GM23338 (cell line): ENCODE measurements around the gene FILIP1L. TPM values are rescaled to one million over a fixed set of nuclear protein-coding genes. Genes with fewer than 3 reads are reported as not detected.
A peak's percentile ranks its signal among the peaks of the same experiment; 100 is the strongest.

Experiments used
- ATAC-seq: fragments of 200-7000 bp; cut with Tn5 transposase; 3 replicates; pipeline ENCODE4 v1.9.1; 2020
- DNase-seq: peaks from one replicate; pipeline ENCODE4 v3.0.0-alpha.2; 2015; ENCODE audit warnings: low spot score
- H2AFZ ChIP-seq: fragments of 200-600 bp; sonication (generic); 2 replicates; pipeline ENCODE4 v1.8.0; 2016; ENCODE audit warnings: antibody characterized with exemption, mild to moderate bottlenecking, moderate library complexity
- H3F3A ChIP-seq: fragments of 200-600 bp; sonication (generic); replicated peaks from 2 replicates; pipeline ENCODE4 v1.8.0; 2017; ENCODE audit warnings: antibody characterized with exemption, mixed run types, low read depth
- H3K27ac ChIP-seq: fragments of 200-600 bp; sonication (generic); 2 replicates; pipeline ENCODE4 v1.6.1; 2016; ENCODE audit warnings: low read depth
- H3K27me3 ChIP-seq: fragments of 200-600 bp; sonication (generic); 2 replicates; pipeline ENCODE4 v1.8.0; 2016; ENCODE audit warnings: mild to moderate bottlenecking, mixed run types, moderate library complexity; ENCODE audit not compliant: insufficient read depth
- H3K36me3 ChIP-seq: fragments of 200-600 bp; sonication (generic); 2 replicates; pipeline ENCODE4 v1.8.0; 2016; ENCODE audit warnings: mild to moderate bottlenecking; ENCODE audit not compliant: insufficient read depth
- H3K4me1 ChIP-seq: fragments of 200-600 bp; sonication (generic); 2 replicates; pipeline ENCODE4 v1.8.0; 2016; ENCODE audit warnings: mild to moderate bottlenecking, moderate library complexity; ENCODE audit not compliant: insufficient read depth
- H3K4me2 ChIP-seq: fragments of 200-600 bp; sonication (generic); 2 replicates; pipeline ENCODE4 v1.7.1; 2017; ENCODE audit warnings: mixed run types
- H3K4me3 ChIP-seq: fragments of 200-600 bp; sonication (generic); 2 replicates; pipeline ENCODE4 v1.6.1; 2016; ENCODE audit warnings: mixed run types
- H3K79me2 ChIP-seq: fragments of 200-600 bp; sonication (generic); replicated peaks from 2 replicates; pipeline ENCODE4 v1.8.0; 2017; ENCODE audit warnings: mild to moderate bottlenecking; ENCODE audit not compliant: insufficient read depth
- H3K9me2 ChIP-seq: fragments of 200-600 bp; sonication (generic); 2 replicates; pipeline ENCODE4 v1.8.0; 2017; ENCODE audit not compliant: insufficient read depth
- H4K20me1 ChIP-seq: fragments of 200-600 bp; sonication (generic); replicated peaks from 2 replicates; pipeline ENCODE4 v1.8.0; 2017; ENCODE audit warnings: mild to moderate bottlenecking; ENCODE audit not compliant: insufficient read depth
- H3K27ac Mint-ChIP-seq: 2 replicates; pipeline ENCODE4 v1.8.0; 2020; ENCODE audit warnings: inconsistent platforms, mild to moderate bottlenecking, moderate library complexity, mixed read lengths
- H3K27me3 Mint-ChIP-seq: 3 replicates; pipeline ENCODE4 v1.8.0; 2022; ENCODE audit warnings: low read depth, mild to moderate bottlenecking, moderate library complexity, mixed read lengths, inconsistent platforms; ENCODE audit not compliant: insufficient read depth, poor library complexity
- H3K36me3 Mint-ChIP-seq: 3 replicates; pipeline ENCODE4 v1.8.0; 2021; ENCODE audit warnings: low read depth, mild to moderate bottlenecking, inconsistent platforms, moderate library complexity, mixed read lengths
- H3K4me1 Mint-ChIP-seq: 3 replicates; pipeline ENCODE4 v1.8.0; 2020; ENCODE audit warnings: mild to moderate bottlenecking, inconsistent platforms, mixed read lengths
- H3K4me3 Mint-ChIP-seq: 3 replicates; pipeline ENCODE4 v1.8.0; 2021; ENCODE audit warnings: moderate library complexity, mild to moderate bottlenecking, inconsistent platforms, mixed read lengths
- H3K9me3 Mint-ChIP-seq: 3 replicates; pipeline ENCODE4 v1.8.0; 2020; ENCODE audit warnings: moderate library complexity, mild to moderate bottlenecking, inconsistent platforms, mixed read lengths
- CREB1 ChIP-seq: fragments of 250-450 bp; sonication (Bioruptor Pico); IDR thresholded peaks from 2 replicates; pipeline ENCODE4 v1.5.0; 2020; ENCODE audit warnings: low read depth, mild to moderate bottlenecking, moderate library complexity
- EZH2phosphoT487 ChIP-seq: fragments of 200-600 bp; sonication (generic); IDR thresholded peaks from one replicate; pipeline ENCODE4 v1.8.1; 2018; ENCODE audit warnings: antibody characterized with exemption; ENCODE audit not compliant: unreplicated experiment
- NANOG ChIP-seq: IDR thresholded peaks from 2 replicates; pipeline ENCODE4 v1.6.1; 2016; ENCODE audit warnings: antibody characterized with exemption, borderline replicate concordance
- ZNF331 ChIP-seq: fragments of 250-450 bp; sonication (Bioruptor Pico); IDR thresholded peaks from 2 replicates; pipeline ENCODE4 v1.5.0; 2020; ENCODE audit warnings: low read depth, mild to moderate bottlenecking, moderate library complexity
- polyA plus RNA-seq: library from polyadenylated mRNA; unstranded; fragments of >200 nt; fragmentation: Nextera tagmentation; extraction: Ambion mirVana; gene quantifications from 2 replicates; pipeline ENCODE4 v1.2.1, GENCODE V29; 2016
- total RNA-seq: library from RNA; depleted of rRNA; stranded (reverse); fragments of >200 nt; shearing (Covaris generic); gene quantifications from 2 replicates; pipeline ENCODE4 v1.2.3, GENCODE V29; 2014
- TF ChIP-seq, protein P1 (sequence below): fragments of 250-450 bp; sonication (Bioruptor Pico); IDR thresholded peaks from 2 replicates; pipeline ENCODE4 v1.5.0; 2020; ENCODE audit warnings: mild to moderate bottlenecking, moderate library complexity
- TF ChIP-seq, protein P2 (sequence below), 2 experiments: fragments of 200-600 bp in 1 of 2; sonication (generic) in 1 of 2; conservative IDR thresholded peaks; 2 replicates each; pipeline versions ENCODE4 v1.5.1 to v1.6.1; 2016 to 2017; ENCODE audit warnings: antibody characterized with exemption in 2 of 2, low read depth in 2 of 2, mild to moderate bottlenecking in 2 of 2, moderate library complexity in 1 of 2
- TF ChIP-seq, protein P3 (sequence below): IDR thresholded peaks from one replicate; pipeline ENCODE4 v1.6.1; 2018; ENCODE audit warnings: antibody characterized with exemption; ENCODE audit not compliant: unreplicated experiment

The FILIP1L gene
- total and polyA plus RNA-seq, 2 experiments from 2014 or later: 1.6 TPM; not detected in 1

DNA sequence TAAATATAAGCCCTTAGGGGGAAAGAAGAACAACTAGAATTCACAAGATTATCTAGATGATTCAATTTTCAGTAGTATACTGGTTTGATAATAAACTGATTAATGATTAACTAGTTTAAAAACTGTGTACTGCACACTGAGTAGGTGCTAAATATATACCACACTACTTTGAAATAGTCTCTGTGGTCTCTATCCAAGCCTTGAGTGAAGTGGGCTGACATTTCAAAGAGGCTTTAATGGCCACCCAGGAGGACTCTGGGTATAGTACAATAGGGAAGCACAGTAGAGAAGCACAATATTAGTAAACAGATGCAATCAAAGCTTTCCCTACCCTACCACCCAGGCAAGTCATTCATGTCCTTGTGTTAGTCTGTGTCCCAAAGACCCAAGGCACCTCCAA is 46.7 kb downstream of the FILIP1L start (continued):
- TF ChIP-seq, protein P1, sequence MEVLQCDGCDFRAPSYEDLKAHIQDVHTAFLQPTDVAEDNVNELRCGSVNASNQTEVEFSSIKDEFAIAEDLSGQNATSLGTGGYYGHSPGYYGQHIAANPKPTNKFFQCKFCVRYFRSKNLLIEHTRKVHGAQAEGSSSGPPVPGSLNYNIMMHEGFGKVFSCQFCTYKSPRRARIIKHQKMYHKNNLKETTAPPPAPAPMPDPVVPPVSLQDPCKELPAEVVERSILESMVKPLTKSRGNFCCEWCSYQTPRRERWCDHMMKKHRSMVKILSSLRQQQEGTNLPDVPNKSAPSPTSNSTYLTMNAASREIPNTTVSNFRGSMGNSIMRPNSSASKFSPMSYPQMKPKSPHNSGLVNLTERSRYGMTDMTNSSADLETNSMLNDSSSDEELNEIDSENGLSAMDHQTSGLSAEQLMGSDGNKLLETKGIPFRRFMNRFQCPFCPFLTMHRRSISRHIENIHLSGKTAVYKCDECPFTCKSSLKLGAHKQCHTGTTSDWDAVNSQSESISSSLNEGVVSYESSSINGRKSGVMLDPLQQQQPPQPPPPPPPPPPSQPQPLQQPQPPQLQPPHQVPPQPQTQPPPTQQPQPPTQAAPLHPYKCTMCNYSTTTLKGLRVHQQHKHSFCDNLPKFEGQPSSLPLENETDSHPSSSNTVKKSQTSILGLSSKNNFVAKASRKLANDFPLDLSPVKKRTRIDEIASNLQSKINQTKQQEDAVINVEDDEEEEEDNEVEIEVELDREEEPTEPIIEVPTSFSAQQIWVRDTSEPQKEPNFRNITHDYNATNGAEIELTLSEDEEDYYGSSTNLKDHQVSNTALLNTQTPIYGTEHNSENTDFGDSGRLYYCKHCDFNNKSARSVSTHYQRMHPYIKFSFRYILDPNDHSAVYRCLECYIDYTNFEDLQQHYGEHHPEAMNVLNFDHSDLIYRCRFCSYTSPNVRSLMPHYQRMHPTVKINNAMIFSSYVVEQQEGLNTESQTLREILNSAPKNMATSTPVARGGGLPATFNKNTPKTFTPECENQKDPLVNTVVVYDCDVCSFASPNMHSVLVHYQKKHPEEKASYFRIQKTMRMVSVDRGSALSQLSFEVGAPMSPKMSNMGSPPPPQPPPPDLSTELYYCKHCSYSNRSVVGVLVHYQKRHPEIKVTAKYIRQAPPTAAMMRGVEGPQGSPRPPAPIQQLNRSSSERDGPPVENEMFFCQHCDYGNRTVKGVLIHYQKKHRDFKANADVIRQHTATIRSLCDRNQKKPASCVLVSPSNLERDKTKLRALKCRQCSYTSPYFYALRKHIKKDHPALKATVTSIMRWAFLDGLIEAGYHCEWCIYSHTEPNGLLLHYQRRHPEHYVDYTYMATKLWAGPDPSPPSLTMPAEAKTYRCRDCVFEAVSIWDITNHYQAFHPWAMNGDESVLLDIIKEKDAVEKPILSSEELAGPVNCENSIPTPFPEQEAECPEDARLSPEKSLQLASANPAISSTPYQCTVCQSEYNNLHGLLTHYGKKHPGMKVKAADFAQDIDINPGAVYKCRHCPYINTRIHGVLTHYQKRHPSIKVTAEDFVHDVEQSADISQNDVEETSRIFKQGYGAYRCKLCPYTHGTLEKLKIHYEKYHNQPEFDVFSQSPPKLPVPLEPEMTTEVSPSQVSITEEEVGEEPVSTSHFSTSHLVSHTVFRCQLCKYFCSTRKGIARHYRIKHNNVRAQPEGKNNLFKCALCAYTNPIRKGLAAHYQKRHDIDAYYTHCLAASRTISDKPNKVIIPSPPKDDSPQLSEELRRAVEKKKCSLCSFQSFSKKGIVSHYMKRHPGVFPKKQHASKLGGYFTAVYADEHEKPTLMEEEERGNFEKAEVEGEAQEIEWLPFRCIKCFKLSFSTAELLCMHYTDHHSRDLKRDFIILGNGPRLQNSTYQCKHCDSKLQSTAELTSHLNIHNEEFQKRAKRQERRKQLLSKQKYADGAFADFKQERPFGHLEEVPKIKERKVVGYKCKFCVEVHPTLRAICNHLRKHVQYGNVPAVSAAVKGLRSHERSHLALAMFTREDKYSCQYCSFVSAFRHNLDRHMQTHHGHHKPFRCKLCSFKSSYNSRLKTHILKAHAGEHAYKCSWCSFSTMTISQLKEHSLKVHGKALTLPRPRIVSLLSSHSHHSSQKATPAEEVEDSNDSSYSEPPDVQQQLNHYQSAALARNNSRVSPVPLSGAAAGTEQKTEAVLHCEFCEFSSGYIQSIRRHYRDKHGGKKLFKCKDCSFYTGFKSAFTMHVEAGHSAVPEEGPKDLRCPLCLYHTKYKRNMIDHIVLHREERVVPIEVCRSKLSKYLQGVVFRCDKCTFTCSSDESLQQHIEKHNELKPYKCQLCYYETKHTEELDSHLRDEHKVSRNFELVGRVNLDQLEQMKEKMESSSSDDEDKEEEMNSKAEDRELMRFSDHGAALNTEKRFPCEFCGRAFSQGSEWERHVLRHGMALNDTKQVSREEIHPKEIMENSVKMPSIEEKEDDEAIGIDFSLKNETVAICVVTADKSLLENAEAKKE: no peak
- TF ChIP-seq, protein P2, sequence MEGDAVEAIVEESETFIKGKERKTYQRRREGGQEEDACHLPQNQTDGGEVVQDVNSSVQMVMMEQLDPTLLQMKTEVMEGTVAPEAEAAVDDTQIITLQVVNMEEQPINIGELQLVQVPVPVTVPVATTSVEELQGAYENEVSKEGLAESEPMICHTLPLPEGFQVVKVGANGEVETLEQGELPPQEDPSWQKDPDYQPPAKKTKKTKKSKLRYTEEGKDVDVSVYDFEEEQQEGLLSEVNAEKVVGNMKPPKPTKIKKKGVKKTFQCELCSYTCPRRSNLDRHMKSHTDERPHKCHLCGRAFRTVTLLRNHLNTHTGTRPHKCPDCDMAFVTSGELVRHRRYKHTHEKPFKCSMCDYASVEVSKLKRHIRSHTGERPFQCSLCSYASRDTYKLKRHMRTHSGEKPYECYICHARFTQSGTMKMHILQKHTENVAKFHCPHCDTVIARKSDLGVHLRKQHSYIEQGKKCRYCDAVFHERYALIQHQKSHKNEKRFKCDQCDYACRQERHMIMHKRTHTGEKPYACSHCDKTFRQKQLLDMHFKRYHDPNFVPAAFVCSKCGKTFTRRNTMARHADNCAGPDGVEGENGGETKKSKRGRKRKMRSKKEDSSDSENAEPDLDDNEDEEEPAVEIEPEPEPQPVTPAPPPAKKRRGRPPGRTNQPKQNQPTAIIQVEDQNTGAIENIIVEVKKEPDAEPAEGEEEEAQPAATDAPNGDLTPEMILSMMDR (conservative IDR thresholded peaks at IDR 0.05; ENCODE audit: low read depth in 2 of 2): no peak

DNA sequence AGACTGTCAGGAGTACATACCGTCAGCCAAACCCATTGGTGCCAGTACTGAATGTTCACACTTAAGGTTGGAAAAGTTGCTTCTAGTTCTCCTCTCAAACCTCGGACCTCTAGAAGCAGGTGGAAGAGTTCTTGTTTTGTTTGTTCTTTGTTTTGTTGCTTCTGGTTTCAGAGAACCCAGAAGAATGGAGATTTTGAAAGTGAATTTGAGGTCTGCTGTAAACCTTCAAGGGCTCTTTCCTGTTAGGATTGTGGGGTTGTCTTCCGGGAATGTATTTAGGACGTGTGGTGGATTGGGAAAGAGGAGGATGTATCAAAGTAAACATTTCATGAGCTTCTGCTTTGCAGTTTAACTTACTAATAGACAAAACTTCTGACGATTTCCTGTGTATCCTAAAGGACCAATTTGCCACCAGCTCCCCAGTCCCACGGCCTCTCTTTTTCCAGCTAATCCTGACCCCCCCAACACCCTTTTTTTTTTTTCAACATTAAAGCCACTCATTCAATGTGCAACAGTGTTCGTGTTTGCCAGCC is 50.3 kb downstream of the FILIP1L start:
- H3K4me2 ChIP-seq: no peak overlapping the region
- H3K27me3 Mint-ChIP-seq: peaks cover 3% of the 10 kb centered on the region
- H3K27ac Mint-ChIP-seq: peak overlapping the region; percentile 18; the same call in 1 of the 2 replicates
- no peaks in the 10 kb centered on the region for H3K36me3 ChIP-seq
- H3K4me3 ChIP-seq: no peak overlapping the region
- H3K27ac ChIP-seq: no peak overlapping the region
- H3K9me2 ChIP-seq: no peaks in the 10 kb centered on the region
- H3K4me1 ChIP-seq: peaks cover 6% of the 10 kb centered on the region
- no peaks in the 10 kb centered on the region for H3F3A ChIP-seq
- H3K79me2 ChIP-seq: no peaks in the 10 kb centered on the region
- no peaks in the 10 kb centered on the region for H4K20me1 ChIP-seq
- no peak overlapping the region for H3K4me3 Mint-ChIP-seq
- H3K4me1 Mint-ChIP-seq: peaks cover 2% of the 10 kb centered on the region; the same call in 2 of the 3 replicates
- no peaks in the 10 kb centered on the region for H3K27me3 ChIP-seq
- DNase-seq (no peak), ATAC-seq (no peak)
- H2AFZ ChIP-seq: no peak overlapping the region
- no peaks in the 10 kb centered on the region for H3K9me3 Mint-ChIP-seq
- H3K36me3 Mint-ChIP-seq: no peaks in the 10 kb centered on the region
- no peak for TF ChIP-seq EZH2phosphoT487
- no peak for TF ChIP-seq NANOG
- no peak for TF ChIP-seq CREB1 (CRISPR knock-in tag)
- no peak for TF ChIP-seq ZNF331 (CRISPR knock-in tag)
- TF ChIP-seq, protein P3, sequence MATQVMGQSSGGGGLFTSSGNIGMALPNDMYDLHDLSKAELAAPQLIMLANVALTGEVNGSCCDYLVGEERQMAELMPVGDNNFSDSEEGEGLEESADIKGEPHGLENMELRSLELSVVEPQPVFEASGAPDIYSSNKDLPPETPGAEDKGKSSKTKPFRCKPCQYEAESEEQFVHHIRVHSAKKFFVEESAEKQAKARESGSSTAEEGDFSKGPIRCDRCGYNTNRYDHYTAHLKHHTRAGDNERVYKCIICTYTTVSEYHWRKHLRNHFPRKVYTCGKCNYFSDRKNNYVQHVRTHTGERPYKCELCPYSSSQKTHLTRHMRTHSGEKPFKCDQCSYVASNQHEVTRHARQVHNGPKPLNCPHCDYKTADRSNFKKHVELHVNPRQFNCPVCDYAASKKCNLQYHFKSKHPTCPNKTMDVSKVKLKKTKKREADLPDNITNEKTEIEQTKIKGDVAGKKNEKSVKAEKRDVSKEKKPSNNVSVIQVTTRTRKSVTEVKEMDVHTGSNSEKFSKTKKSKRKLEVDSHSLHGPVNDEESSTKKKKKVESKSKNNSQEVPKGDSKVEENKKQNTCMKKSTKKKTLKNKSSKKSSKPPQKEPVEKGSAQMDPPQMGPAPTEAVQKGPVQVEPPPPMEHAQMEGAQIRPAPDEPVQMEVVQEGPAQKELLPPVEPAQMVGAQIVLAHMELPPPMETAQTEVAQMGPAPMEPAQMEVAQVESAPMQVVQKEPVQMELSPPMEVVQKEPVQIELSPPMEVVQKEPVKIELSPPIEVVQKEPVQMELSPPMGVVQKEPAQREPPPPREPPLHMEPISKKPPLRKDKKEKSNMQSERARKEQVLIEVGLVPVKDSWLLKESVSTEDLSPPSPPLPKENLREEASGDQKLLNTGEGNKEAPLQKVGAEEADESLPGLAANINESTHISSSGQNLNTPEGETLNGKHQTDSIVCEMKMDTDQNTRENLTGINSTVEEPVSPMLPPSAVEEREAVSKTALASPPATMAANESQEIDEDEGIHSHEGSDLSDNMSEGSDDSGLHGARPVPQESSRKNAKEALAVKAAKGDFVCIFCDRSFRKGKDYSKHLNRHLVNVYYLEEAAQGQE: no peak
- TF ChIP-seq, protein P2 (conservative IDR thresholded peaks at IDR 0.05; ENCODE audit: low read depth in 2 of 2): no peak
